IPS-18a (cell line): ENCODE measurements around the gene ZDHHC3.

ENCODE experiments used
- H3K27ac ChIP-seq: one replicate; pipeline ENCODE4 v1.5.1; 2013; ENCODE audit warnings: low read length
- H3K27me3 ChIP-seq: one replicate; pipeline ENCODE4 v1.6.1; 2013; ENCODE audit warnings: mild to moderate bottlenecking, low read length; ENCODE audit not compliant: control insufficient read depth, insufficient read depth
- H3K36me3 ChIP-seq: one replicate; pipeline ENCODE4 v1.6.1; 2013; ENCODE audit warnings: low read depth, low read length; ENCODE audit not compliant: control insufficient read depth
- H3K4me1 ChIP-seq: one replicate; pipeline ENCODE4 v1.6.1; 2013; ENCODE audit warnings: low read depth, low read length; ENCODE audit not compliant: control insufficient read depth
- H3K4me3 ChIP-seq: one replicate; pipeline ENCODE4 v1.5.1; 2013; ENCODE audit warnings: low read length
- H3K9ac ChIP-seq: one replicate; pipeline ENCODE4 v1.6.1; 2013; ENCODE audit warnings: mild to moderate bottlenecking, low read length, moderate library complexity
- H3K9me3 ChIP-seq: one replicate; pipeline ENCODE4 v1.6.1; 2013; ENCODE audit warnings: low read depth, low read length; ENCODE audit not compliant: control insufficient read depth

ZDHHC3 gene

GRCh38 chr3:45009868-45010267, 33.9 kb upstream of the ZDHHC3 start:
- Histone ChIP-seq H3K9me3 (no peaks in the 10 kb centered on the region), H3K27me3 (no peaks in the 10 kb centered on the region), H3K36me3 (peaks cover 50% of the 10 kb centered on the region), H3K9ac (no peak overlapping the region), H3K4me3 (no peak overlapping the region), H3K4me1 (no peaks in the 10 kb centered on the region), H3K27ac (no peak overlapping the region)

GRCh38 chr3:45008117-45008516, 32.1 kb upstream of the ZDHHC3 start:
- Histone ChIP-seq H3K36me3 (peaks cover 58% of the 10 kb centered on the region), H3K27ac (no peak overlapping the region), H3K27me3 (no peaks in the 10 kb centered on the region)

GRCh38 chr3:45007091-45007490, 31.1 kb upstream of the ZDHHC3 start:
- Histone ChIP-seq H3K36me3 (peaks cover 58% of the 10 kb centered on the region), H3K4me3 (no peak overlapping the region), H3K27me3 (no peaks in the 10 kb centered on the region)

More at GRCh38 chr3:45008117-45008516, 32.1 kb upstream of the ZDHHC3 start:
- H3K4me1 ChIP-seq, result no peaks in the 10 kb centered on the region
- H3K4me3 ChIP-seq, result no peak overlapping the region
- H3K9ac ChIP-seq, result no peak overlapping the region
- H3K9me3 ChIP-seq, result peaks cover 5% of the 10 kb centered on the region

GRCh38 chr3:45003859-45004258, 27.9 kb upstream of the ZDHHC3 start:
- no peaks in the 10 kb centered on the region for H3K27me3 ChIP-seq
- H3K27ac ChIP-seq, result no peak overlapping the region
- peaks cover 5% of the 10 kb centered on the region for H3K9me3 ChIP-seq
- no peak overlapping the region for H3K4me3 ChIP-seq
- no peak overlapping the region for H3K9ac ChIP-seq
- H3K36me3 ChIP-seq, result peaks cover 69% of the 10 kb centered on the region
- no peaks in the 10 kb centered on the region for H3K4me1 ChIP-seq

More at GRCh38 chr3:45007091-45007490, 31.1 kb upstream of the ZDHHC3 start:
- Histone ChIP-seq H3K4me1 (no peaks in the 10 kb centered on the region), H3K9me3 (peaks cover 5% of the 10 kb centered on the region), H3K27ac (no peak overlapping the region), H3K9ac (no peak overlapping the region)

- Histone ChIP-seq H3K27ac (no peak overlapping the region), H3K4me3 (no peak overlapping the region), H3K9ac (no peak overlapping the region), H3K4me1 (no peaks in the 10 kb centered on the region), H3K36me3 (peaks cover 72% of the 10 kb centered on the region), H3K27me3 (no peaks in the 10 kb centered on the region), H3K9me3 (peaks cover 5% of the 10 kb centered on the region)
These were observed 27.4 kb upstream of the ZDHHC3 start for GRCh38 chr3:45003406-45003805.

GRCh38 chr3:45002720-45003119, 26.7 kb upstream of the ZDHHC3 start:
- H3K36me3 ChIP-seq, result peaks cover 73% of the 10 kb centered on the region
- no peak overlapping the region for H3K4me3 ChIP-seq

GRCh38 chr3:45002139-45002660, 26.2 kb upstream of the ZDHHC3 start:
- Histone ChIP-seq H3K27ac (no peak overlapping the region), H3K4me3 (no peak overlapping the region), H3K9me3 (peaks cover 5% of the 10 kb centered on the region), H3K36me3 (peaks cover 74% of the 10 kb centered on the region), H3K9ac (no peak overlapping the region), H3K4me1 (no peaks in the 10 kb centered on the region), H3K27me3 (no peaks in the 10 kb centered on the region)

More at GRCh38 chr3:45002720-45003119, 26.7 kb upstream of the ZDHHC3 start:
- no peak overlapping the region for H3K9ac ChIP-seq
- H3K27ac ChIP-seq, result no peak overlapping the region
- no peaks in the 10 kb centered on the region for H3K27me3 ChIP-seq
- no peaks in the 10 kb centered on the region for H3K4me1 ChIP-seq
- peaks cover 5% of the 10 kb centered on the region for H3K9me3 ChIP-seq

GRCh38 chr3:45001738-45002137, 25.8 kb upstream of the ZDHHC3 start:
- Histone ChIP-seq H3K36me3 (peaks cover 76% of the 10 kb centered on the region), H3K27me3 (no peaks in the 10 kb centered on the region), H3K9ac (no peak overlapping the region), H3K4me1 (no peaks in the 10 kb centered on the region), H3K9me3 (peaks cover 5% of the 10 kb centered on the region), H3K27ac (no peak overlapping the region), H3K4me3 (no peak overlapping the region)

- H3K27me3 ChIP-seq, result no peaks in the 10 kb centered on the region
- H3K27ac ChIP-seq, result no peak overlapping the region
- no peak overlapping the region for H3K9ac ChIP-seq
- peaks cover 5% of the 10 kb centered on the region for H3K9me3 ChIP-seq
- H3K36me3 ChIP-seq, result peaks cover 85% of the 10 kb centered on the region
- H3K4me3 ChIP-seq, result no peak overlapping the region
- H3K4me1 ChIP-seq, result no peaks in the 10 kb centered on the region
These were observed 24.8 kb upstream of the ZDHHC3 start for GRCh38 chr3:45000823-45001222.

GRCh38 chr3:44999782-45000181, 23.8 kb upstream of the ZDHHC3 start:
- no peak overlapping the region for H3K27ac ChIP-seq
- H3K9me3 ChIP-seq, result peaks cover 5% of the 10 kb centered on the region
- H3K27me3 ChIP-seq, result no peaks in the 10 kb centered on the region
- H3K4me3 ChIP-seq, result no peak overlapping the region
- no peaks in the 10 kb centered on the region for H3K4me1 ChIP-seq
- H3K9ac ChIP-seq, result no peak overlapping the region
- H3K36me3 ChIP-seq, result peaks cover 82% of the 10 kb centered on the region

- H3K27ac ChIP-seq, result no peak overlapping the region
- no peaks in the 10 kb centered on the region for H3K9me3 ChIP-seq
- H3K4me3 ChIP-seq, result no peak overlapping the region
- H3K4me1 ChIP-seq, result peaks cover 18% of the 10 kb centered on the region
- H3K27me3 ChIP-seq, result no peaks in the 10 kb centered on the region
- peaks cover 68% of the 10 kb centered on the region for H3K36me3 ChIP-seq
- no peak overlapping the region for H3K9ac ChIP-seq
These were observed 20.6 kb upstream of the ZDHHC3 start for GRCh38 chr3:44996556-44996969.

- Histone ChIP-seq H3K4me1 (peaks cover 18% of the 10 kb centered on the region), H3K4me3 (no peak overlapping the region), H3K9me3 (no peaks in the 10 kb centered on the region), H3K27me3 (no peaks in the 10 kb centered on the region), H3K36me3 (peaks cover 72% of the 10 kb centered on the region), H3K9ac (no peak overlapping the region), H3K27ac (no peak overlapping the region)
These were observed 19.3 kb upstream of the ZDHHC3 start for GRCh38 chr3:44995142-44995770.
